ENCODE results near the gene RAP1GDS1.

The RAP1GDS1 gene

GRCh38 chr4:98374643-98375042 lies 113.5 kb downstream of the RAP1GDS1 start:
- TF ChIP-seq, protein P1, sequence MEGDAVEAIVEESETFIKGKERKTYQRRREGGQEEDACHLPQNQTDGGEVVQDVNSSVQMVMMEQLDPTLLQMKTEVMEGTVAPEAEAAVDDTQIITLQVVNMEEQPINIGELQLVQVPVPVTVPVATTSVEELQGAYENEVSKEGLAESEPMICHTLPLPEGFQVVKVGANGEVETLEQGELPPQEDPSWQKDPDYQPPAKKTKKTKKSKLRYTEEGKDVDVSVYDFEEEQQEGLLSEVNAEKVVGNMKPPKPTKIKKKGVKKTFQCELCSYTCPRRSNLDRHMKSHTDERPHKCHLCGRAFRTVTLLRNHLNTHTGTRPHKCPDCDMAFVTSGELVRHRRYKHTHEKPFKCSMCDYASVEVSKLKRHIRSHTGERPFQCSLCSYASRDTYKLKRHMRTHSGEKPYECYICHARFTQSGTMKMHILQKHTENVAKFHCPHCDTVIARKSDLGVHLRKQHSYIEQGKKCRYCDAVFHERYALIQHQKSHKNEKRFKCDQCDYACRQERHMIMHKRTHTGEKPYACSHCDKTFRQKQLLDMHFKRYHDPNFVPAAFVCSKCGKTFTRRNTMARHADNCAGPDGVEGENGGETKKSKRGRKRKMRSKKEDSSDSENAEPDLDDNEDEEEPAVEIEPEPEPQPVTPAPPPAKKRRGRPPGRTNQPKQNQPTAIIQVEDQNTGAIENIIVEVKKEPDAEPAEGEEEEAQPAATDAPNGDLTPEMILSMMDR (IDR thresholded peaks at IDR 0.05): no peak
- no peaks in the 10 kb centered on the region for H3K27me3 ChIP-seq
- H3K4me3 ChIP-seq (ENCODE audit: low read depth in 1 of 2, low read length in 1 of 2): no peak overlapping the region
- no peaks in the 10 kb centered on the region for H3K4me1 ChIP-seq (ENCODE audit: control insufficient read depth in 1 of 2, insufficient read depth in 1 of 2, low read depth in 1 of 2, low read length in 1 of 2)
- no peaks in the 10 kb centered on the region for H3K9me3 ChIP-seq
- no peak overlapping the region for H3K27ac ChIP-seq
- no peaks in the 10 kb centered on the region for H3K36me3 ChIP-seq

GRCh38 chr4:98377559-98377958 lies 116.4 kb downstream of the RAP1GDS1 start:
- no peaks in the 10 kb centered on the region for H3K36me3 ChIP-seq
- H3K4me3 ChIP-seq (ENCODE audit: low read depth in 1 of 2, low read length in 1 of 2): no peak overlapping the region
- H3K4me1 ChIP-seq (ENCODE audit: control insufficient read depth in 1 of 2, insufficient read depth in 1 of 2, low read depth in 1 of 2, low read length in 1 of 2): no peaks in the 10 kb centered on the region
- H3K27ac ChIP-seq: no peak overlapping the region
- no peaks in the 10 kb centered on the region for H3K9me3 ChIP-seq
- TF ChIP-seq, protein P1 (IDR thresholded peaks at IDR 0.05): no peak
- no peaks in the 10 kb centered on the region for H3K27me3 ChIP-seq

DNA sequence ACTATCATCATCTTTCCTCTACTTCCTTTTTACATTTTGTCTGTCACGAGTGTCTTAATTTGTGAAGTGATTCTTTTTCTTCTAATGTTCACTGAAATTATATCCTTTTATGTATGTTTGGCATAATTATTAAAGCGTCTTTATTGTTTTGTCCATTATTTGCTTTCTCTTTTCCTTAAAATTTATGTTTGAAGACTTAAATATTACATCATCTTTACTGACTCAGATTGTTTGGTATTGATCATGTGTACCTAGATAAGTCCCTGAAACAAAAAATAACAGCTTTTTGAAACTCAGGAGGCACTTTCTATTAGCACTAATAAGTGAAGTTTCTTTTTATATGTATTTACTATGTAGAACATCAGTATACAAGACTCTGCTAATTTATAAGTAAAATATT lies 120.1 kb downstream of the RAP1GDS1 start:
- H3K36me3 ChIP-seq: no peaks in the 10 kb centered on the region
- H3K4me1 ChIP-seq (ENCODE audit: control insufficient read depth in 1 of 2, insufficient read depth in 1 of 2, low read depth in 1 of 2, low read length in 1 of 2): no peaks in the 10 kb centered on the region
- no peaks in the 10 kb centered on the region for H3K9me3 ChIP-seq
- TF ChIP-seq, protein P1 (IDR thresholded peaks at IDR 0.05): no peak
- H3K27ac ChIP-seq: no peak overlapping the region
- H3K4me3 ChIP-seq (ENCODE audit: low read depth in 1 of 2, low read length in 1 of 2): no peak overlapping the region
- H3K27me3 ChIP-seq: no peaks in the 10 kb centered on the region

DNA sequence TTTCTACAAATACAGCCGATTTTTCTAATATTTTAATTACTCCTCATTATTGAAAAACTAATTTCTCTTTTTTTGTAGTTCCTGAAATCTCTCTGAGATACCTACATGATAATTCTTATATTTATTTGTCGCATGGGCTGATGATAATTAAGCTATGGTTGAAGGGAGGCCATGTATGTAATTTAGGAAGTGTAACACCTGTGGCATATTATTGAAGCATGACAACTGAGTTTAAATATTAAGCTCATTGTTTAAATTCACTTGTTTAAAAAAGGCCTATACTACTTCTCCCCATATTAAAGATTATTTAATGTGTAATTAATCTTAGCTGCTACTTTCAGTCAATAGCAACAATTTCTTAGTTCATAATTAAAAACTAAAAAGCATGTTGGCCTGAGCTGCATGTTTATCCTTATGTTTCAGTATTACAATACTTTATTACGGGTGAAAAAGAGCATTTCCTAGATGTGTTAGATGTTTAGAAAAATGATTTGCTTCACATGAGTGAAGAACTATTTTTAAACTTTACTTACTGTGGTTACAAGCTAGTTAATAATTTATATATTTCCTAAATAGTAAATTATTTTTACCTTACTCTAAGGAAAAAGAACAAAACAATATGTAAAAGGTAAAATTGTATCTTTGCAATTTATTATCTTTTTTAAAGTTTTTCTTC lies 122.4 kb downstream of the RAP1GDS1 start:
- Histone ChIP-seq H3K4me3 (ENCODE audit: low read depth in 1 of 2, low read length in 1 of 2) (no peak overlapping the region), H3K36me3 (no peaks in the 10 kb centered on the region), H3K27me3 (no peaks in the 10 kb centered on the region)

GRCh38 chr4:98385831-98386230 lies 124.6 kb downstream of the RAP1GDS1 start:
- Histone ChIP-seq H3K36me3 (no peaks in the 10 kb centered on the region), H3K4me1 (ENCODE audit: control insufficient read depth in 1 of 2, insufficient read depth in 1 of 2, low read depth in 1 of 2, low read length in 1 of 2) (no peaks in the 10 kb centered on the region), H3K4me3 (ENCODE audit: low read depth in 1 of 2, low read length in 1 of 2) (no peak overlapping the region), H3K27me3 (no peaks in the 10 kb centered on the region), H3K27ac (no peak overlapping the region), H3K9me3 (no peaks in the 10 kb centered on the region)
- TF ChIP-seq, protein P1 (IDR thresholded peaks at IDR 0.05): no peak

More for the DNA sequence above, 122.4 kb downstream of the RAP1GDS1 start:
- no peak overlapping the region for H3K27ac ChIP-seq
- TF ChIP-seq, protein P1 (IDR thresholded peaks at IDR 0.05): no peak
- H3K9me3 ChIP-seq: no peaks in the 10 kb centered on the region
- H3K4me1 ChIP-seq (ENCODE audit: control insufficient read depth in 1 of 2, insufficient read depth in 1 of 2, low read depth in 1 of 2, low read length in 1 of 2): no peaks in the 10 kb centered on the region
